ENCODE measurements around the gene PARP12.

Gene PARP12

DNA sequence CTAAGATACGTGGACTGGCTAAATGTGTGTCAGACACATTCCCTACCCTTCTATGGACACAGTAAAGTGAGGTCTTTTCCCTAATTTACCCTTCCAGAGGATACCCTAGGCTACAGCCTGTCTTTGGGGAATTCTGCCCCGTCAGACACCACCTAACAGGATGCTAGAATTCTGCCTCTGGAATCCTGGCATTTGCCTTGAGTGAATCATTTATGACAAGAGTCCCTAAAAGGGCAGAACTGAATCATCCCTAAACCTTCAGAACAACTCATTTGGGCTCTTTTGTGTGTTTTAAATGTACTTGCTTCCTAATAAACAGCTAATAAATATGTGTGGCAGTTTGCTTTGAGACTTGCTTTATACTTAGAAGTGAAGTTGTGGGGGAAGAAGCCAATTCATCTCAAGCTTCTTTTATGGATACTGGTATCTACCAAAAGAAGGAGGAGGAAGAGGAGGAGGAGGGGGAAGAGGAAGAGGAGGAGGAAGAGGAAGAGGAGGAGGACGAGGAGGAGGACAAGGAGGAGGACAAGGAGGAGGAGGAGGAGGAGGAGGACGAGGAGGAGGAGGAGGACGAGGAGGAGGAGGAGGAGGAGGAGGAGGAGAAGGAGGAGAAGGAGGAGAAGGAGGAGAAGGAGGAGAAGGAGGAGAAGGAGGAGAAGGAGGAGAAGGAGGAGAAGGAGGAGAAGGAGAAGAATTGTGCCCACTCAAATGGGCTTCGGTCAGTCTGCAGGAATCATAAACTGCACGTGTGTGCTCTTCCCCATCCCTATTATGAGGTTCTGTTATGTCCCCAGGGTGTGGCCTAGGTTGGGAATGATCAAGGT lies 27.1 kb downstream of the PARP12 start:
- peak; percentile 74 for DNase-seq (ENCODE audit: low spot score)

DNA sequence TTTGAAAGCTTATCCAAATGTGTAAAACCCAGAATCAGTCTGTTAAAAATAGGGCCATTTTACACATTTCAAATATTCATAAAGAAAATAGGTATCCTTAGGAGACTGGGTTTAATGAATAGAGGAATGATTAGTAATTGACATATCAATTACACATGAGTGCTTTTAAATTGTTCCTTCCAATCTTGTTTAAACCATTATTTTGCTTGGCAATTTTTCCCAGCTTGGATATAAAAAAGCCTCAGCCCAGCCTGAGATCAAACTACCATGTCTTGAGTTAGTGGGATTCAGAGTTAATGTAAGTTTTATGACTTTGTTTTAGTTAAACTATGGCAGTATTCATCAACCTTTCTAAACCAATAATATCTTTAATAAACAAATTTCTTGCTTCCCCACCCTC lies 28.3 kb downstream of the PARP12 start:
- no peak for DNase-seq (ENCODE audit: low spot score)

DNA sequence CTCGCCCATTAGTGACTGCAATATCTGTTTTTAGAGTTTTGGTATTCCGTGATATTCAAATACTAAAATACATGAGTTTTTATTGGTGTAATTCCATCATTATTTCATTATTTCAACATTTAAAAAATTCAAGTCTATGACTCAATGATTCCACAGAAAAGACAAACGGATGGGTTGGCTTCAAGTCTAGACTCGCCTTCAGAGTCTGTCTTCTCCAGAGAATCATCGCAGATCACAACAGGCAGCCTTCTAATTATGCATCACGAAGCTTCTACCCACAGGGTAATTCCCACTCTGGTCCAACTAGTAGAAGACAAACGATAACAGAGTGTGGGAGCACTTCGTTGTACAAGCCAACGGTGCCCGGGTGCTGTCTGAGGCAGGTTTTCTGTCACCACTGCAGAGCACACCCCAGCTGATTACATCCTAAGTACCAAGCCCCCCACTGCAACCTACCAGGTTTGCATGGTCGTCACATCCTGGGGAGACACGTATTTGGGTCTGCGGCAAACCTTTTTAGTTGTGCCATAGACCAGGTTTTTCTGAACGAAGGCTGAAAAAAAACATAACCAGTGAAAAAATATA lies 28.9 kb downstream of the PARP12 start:
- DNase-seq (ENCODE audit: low spot score) = no peak

DNA sequence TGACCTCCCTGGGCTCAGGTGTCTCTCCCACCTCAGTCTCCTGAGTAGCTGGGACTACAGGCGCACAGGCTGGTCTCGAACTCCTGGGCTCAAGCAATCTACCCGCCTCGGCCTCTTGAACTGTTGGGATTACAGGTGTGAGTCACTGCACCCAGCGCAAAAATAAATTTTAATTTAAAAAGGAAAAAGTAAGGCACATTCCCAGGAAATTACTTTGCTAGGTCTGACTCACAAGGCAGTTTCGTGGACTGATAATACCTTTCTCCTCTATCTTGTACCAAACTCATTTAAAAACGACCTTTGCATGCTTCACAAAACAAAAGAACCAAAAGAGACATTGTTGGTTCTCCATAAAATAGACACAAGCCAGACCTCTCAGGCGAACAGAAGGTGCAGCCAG lies 29.7 kb downstream of the PARP12 start:
- DNase-seq (ENCODE audit: low spot score) = no peak

DNA sequence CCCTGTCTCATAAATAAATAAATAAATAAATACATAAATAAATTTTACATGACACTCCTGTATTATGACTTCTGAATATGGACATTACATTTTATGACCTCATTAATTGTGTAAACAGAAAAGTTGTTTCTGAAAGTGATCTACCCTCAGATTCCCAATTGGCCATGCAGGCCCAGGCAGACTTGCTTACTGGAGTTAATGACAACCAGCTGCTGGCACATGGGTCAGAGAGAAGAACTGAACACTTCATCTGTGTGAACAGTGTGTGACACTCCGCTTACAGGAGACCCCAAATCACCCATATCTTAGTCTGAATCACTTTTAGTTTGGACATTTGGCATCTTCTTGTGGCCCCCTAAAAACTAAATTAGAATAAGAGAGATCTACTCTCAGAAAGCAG lies 31.4 kb downstream of the PARP12 start:
- DNase-seq (ENCODE audit: low spot score) = peak; percentile 44

DNA sequence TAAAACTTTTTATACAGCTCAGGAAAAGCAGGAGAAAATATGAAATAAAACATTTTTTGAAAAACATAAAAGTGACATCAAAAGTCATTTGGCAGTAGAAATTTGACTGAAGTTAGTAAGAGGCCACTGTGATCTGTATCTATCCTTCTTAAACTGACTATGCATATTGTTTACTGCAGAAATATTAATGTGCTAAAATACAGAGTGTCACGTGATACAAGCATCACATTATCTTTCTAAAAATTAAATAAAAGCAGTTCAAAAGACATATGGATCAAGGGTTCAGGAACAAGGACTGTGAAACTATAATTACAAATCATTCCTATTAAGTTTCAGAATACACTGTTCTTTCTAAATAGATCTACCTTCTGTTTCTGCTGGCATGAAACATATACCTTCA lies 33.7 kb downstream of the PARP12 start:
- no peak for DNase-seq (ENCODE audit: low spot score)

DNA sequence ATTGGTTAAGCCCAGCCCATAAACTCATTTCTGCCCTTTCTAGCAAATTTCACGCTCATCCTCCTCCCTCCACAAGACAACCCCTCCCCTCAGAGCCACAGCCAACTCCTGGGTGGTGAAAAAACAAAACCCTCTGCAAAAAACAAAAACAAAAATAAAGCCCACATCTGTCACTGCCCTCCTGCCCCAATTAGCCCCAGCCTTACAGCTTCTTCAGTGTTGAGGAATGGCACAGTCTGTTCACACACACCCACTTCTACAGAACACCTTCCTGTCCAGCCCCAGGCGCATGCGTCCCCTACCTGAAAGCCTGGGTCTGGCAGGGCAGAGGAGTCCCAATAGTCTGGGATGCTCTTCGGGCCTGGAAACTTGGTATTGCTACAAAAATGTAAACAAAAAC lies 34.4 kb downstream of the PARP12 start:
- DNase-seq (ENCODE audit: low spot score) = no peak

DNA sequence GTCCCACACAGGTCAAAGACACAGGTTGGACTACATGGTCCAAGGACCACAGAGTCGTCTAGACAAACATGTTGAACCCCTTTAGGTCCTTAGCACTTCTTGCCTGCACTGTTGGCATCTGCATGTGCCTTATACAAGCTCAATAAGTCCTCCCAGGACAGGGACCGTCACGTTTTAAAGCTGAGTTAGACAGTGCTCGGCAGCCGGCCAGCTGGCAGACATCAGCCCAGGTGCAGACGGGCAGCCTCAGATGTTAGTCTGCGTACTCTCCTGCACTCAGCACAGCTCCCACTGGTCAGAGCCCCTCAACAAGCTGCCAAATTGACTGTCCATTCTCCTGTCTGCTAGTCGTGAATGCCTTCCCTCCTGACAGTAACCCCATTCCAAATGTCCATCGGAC lies 34.9 kb downstream of the PARP12 start:
- no peak for DNase-seq (ENCODE audit: low spot score)

DNA sequence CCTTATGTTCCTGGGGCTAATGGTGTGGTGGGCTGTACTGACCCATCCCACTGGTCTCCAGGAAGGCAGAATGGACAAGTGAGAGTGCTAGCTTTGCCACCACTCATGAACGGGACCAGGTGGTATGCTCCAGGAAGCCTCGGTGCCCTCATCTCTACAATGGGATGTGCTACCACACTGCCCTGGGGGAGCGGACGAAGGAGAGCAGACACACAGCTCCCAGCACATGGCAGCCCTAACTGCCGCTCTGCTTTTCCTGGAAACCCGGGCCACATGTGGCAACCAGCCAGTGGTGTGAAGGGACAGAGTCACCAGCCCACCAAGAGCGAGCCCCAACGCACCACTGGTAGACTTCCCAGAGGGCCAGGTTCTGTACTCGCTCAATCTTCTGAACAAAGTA lies 35.8 kb downstream of the PARP12 start:
- DNase-seq (ENCODE audit: low spot score) = no peak

DNA sequence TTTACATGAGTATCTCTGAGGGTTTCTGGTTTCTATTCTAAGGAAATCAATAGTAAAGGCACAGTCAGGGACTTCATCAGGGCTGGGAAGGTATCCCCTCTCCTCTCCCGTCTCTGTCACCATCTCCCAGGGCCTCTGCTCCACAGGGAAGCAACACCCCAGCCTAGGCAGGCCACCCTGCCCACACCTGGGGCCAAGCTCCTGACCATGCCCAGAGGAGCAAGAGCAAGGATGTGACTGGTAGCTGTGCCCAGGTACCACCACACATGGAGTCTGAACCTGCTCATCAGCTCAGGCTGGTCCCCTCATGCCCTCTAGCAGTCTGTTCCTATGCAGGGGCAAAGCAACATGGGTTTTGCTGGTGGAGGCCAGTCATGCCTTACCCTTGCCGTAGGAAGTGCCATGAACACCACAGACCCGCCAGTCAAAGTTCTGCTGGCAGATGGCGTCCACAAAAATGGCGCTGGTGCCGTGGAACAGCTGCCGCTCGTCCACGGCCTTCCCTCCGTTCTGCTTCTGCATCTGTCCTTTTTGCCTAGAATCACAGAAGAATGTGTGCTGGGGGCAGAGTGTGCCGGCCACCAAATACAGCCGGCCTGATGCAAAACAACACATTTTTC lies 36.8 kb downstream of the PARP12 start:
- no peak for DNase-seq (ENCODE audit: low spot score)

DNA sequence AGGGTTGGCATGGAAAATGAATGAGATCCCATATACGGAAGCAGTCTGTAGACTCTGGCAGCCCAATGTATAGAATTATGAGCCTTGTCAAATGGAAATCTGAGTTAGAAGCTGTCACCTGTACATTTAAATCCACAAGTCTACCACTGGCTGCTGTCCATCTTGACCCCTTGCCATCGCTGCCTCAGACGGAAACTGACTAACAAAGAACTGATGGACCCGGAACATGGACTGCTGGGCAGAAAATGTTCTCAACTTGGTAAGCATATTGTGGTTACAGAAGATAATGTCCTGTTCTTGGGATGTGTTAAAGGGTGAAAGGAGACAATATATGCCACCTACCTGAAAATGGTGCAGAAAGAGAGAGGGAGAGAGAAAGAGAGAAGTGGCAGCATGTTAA lies 37.5 kb downstream of the PARP12 start:
- no peak for DNase-seq (ENCODE audit: low spot score)

DNA sequence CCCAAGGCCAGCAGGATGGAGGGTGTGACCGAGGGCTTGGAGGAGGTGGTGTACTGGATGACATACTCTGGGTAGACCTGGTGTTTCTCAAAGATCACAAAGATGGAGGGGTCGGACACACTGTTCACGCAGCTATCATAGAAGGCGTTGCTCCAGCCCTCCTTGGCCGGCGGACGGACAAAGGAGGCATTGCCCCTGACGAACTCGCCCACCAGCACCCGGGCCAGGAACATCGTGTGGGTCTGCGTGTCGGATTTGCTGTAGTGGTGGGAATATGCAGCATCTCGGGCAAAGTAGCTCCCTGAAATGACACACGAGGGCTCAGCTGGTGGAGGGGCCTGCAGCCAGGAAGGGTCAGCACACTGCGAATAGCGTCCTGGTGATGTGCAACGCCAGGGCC lies 38.2 kb downstream of the PARP12 start:
- no peak for DNase-seq (ENCODE audit: low spot score)

DNA sequence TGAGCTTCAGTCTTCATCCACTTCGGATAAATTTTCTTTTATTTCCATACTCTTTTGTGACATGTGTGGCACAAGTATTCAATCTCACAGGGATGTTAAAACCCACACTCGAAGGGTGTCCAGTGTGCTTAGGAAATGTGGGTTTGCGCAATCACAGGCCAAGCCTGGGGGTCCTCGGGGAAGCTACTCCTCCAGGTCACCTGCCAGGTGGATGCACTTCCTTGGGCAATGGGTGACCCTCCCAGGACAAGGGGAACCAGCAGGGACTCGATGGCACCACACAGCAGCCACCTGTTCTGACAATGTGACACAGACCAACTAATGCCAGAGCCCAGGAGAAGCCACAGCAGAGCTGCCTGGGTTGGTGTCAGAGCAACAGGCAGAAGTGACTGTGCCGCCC lies 39.0 kb downstream of the PARP12 start:
- no peak for DNase-seq (ENCODE audit: low spot score)

DNA sequence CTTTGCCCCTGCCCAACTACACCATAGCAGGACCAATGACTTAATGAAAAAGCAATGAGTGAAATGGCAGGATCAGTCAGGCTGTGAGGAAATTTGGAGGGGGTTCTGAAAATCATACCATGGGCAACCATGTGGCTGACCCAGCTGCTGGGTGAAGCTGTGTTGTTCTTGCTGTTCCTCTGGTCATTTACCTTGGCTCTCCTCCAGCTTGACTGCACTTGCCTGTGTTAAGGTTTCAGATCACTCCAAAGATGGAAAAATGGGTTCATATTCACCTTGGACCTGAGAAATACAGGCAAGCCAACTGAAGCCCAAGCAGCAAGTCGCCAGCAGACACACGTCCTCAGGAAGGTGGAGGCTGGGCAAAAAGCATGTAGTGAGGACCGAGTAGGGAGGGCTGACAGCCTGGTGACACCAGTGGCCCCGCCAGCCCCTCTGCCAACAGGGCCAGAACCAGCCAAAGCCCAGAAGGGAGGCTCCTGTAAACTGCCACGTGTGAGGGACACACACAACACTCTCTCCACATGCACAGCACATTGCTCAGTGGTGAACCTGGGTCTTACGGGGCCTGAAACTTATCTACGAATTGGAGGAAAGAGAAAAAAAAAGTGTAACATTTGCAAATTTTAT lies 40.1 kb downstream of the PARP12 start:
- DNase-seq (ENCODE audit: low spot score) = no peak

DNA sequence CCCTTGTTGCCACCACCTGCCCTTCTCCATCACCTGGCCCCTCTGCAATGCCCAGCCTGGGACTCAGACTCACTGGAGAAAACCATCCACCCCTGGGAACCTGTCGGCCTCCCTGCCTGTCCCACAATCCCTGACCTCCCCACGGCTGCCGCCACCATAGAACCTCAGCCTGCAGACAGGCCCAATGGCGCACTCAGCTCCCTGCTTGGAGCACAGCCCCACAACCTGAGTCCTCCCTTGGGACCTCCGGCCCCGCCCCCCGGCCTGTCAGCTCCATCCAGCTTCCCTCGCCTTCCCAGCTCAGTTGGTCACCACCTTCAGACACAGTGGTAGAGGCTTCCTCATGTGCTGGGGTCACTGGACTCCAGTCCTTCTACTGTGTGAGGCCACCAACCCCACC lies 41.1 kb downstream of the PARP12 start:
- DNase-seq (ENCODE audit: low spot score) = no peak

DNA sequence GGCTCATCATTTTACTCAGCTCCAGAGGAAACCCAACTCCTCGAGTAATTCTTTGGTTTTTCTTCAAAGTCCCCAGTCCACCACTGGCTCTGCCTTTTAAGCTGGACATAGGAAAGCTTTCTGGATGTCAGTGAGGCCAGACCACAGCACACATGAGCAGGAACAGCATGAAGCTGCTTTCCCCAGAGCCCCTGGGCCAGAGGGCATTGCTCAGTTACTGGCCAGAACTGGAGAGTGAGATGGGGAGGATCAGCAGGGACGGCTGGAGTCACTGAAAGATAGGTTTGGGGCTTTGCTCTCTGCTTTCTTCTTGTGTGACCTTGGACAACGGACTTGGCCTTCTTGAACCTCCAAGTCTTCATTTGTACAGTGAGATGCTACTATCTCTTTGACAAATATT lies 43.1 kb downstream of the PARP12 start:
- DNase-seq (ENCODE audit: low spot score) = no peak

DNA sequence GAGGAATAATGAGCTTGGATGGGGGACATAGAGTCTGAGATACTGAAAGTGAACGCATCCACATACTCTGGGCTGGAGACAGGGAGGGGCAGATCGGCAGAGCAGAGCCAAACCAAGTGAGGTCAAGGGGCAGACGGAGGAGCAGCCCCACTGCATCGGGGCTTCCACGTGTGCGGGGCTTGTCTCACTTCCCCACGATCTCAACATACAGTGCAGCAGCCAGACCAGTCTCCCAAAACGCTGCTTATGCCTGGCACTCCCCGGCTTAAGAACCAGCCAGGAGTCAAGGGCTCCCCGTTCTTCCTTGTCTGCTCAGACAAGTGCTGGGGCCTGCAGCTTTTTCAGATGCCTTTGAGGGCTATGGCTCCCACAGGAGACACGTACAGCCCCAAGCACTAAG lies 43.6 kb downstream of the PARP12 start:
- no peak for DNase-seq (ENCODE audit: low spot score)

DNA sequence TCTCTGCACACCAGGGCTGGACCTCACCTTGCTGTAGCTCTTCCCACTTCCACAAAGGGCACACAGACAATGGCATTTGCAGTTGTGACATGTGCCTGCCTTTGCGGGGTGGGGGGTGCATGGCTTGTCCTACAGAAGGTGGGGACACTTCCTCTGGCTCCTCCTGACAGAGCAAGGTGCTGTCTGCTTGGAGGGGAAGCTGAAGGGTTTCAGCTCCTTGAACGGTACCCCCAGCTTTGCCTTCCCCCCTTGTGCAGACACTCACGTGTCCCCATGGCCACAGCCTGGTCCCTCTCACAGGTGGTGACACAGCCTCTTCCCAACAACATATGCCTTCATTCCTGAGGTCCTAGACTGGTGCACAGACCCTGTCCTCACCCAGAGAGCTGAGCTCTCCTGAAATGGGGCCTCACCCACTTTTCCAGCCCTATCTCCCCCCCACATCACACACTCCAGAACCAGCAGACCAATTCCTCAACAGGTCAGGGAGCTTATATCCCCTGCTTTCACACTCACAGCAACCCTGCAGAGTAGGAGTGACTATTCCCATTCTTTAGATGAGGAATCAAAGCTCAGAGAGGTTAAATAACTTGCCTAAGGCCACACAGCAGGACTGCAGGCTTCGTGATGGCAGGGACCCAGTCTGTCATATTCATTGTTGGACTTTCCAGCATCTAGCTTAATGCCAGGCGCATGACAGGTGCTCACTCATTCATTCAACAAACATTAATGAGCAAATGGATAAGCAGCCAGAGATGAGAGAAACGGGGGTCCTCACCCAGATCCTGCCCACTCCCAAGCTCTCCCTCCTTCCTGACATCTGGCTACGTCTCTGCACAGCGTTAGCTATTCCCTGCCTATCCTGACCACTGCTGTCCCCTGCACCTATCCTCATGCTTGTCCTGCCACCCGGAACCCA lies 44.4 kb downstream of the PARP12 start:
- no peak for DNase-seq (ENCODE audit: low spot score)

DNA sequence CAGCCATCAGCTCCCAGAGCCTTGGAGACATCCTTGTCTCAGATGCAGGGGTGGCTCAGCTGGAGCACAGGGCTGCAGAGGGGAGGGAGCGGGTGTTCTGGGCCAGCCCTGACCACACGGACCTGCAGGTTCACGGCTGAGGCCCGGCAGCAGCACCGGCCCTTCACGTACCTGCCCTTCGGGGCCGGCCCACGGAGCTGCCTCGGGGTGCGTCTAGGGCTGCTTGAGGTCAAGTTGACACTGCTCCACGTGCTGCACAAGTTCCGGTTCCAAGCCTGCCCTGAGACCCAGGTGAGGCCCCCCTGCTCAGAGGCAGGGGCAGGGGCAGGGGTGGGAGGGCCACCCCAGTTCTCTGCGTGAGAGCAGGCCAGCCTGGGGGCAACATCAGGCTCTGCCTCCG lies 45.2 kb downstream of the PARP12 start:
- DNase-seq (ENCODE audit: low spot score) = no peak

DNA sequence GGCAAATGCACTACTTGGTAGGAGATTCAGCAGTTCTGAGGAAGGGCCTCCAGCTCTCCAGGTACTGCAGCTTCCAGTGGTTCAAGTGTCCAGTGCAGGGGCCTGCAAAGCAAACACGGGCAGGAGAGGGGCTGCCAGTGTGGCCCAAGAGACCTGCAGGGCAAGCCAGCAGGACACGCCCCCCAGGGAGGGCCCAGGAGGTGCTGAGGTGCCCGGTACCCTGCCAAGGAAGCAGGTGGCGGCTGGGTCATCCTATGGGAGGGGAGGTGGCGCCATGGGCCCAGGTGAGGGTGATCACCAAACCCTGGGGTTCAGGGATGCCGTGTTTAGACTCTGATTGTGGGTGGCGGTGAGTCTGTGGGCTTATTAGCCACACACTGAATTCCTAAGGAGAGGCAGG lies 45.7 kb downstream of the PARP12 start:
- DNase-seq (ENCODE audit: low spot score) = no peak

DNA sequence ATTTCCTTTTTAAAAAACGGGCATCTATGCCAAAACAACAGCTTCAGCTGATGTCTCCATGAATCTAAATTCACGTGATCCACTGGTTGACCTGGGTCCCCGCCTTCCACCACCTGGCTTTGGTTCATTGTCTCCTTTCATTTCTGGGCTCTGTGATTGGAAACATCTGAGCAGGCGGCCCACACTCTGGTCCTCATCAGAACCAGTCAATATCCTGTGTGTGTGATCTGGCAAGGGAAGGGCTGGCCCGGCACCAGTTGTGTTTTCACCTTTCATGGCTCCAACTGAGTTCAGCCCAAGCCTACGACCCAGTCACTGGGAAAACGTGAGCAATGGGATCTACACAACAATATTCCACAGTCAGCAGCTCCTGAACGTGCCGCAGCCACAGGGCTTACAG lies 46.2 kb downstream of the PARP12 start:
- DNase-seq (ENCODE audit: low spot score) = no peak

DNA sequence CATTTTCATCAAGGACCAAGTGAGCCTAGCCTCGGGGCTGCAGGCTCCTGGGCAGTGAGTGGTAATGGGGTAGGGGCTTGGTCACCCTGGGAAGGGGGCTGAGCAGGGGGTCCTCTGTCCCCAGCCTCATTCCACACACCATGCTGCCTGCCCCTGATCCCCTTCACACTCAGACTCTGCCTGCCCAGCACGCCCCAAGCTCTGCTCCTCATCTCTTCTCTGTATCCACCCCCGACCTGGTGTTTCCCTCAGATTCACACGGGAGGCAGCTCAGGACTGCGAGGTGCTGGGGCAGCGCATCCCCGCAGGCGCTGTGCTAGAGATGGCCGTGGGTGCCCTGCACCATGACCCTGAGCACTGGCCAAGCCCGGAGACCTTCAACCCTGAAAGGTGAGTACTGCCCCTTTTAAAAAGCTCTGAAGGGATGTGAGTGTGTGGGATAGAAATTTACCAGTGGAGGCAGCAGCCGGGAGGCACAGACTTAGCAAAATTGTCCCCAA lies 47.2 kb downstream of the PARP12 start:
- no peak for DNase-seq (ENCODE audit: low spot score)

All from AG20443 (cell line).